ENCODE results near the gene NDUFB7. TPM values are rescaled to one million over a fixed set of nuclear protein-coding genes. Genes with fewer than 3 reads are reported as not detected.
A peak's percentile ranks its signal among the peaks of the same experiment; 100 is the strongest.
"Not testable (repeated sequence)": the region's sequence is repeated elsewhere in the genome, so short reads cannot be mapped to it uniquely, and the experiment has no call there.

Gene NDUFB7
- total RNA-seq, 1 experiment from 2014 or later: 116 TPM

DNA sequence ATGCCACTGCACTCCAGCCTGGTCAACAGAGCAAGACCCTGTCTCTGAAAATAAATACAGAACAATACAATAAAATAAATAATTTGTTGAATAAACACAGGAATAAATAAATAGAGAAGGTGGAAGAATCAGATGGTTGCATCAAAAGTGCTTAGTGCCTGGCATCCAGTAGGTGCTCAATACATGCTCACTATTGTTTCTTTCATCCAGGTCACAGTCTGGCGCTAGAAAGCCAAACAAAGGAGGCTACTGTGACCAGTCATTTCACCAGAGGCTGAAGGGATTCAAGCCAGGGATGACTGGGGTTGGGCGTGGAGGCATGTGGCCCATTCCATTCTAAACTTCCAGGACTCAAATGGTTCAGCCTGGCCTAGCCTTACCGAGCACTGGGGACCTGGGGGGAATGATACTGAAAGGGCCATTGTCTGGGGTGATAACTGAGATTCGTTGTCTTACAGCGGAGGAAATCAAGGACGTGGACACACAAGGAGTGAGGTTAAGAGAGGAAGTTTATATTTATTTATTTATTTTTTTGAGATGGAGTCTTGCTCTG, 3.6 kb upstream of the NDUFB7 start:
- DNase-seq (ENCODE audit: extremely low read depth, low read depth): no peak

DNA sequence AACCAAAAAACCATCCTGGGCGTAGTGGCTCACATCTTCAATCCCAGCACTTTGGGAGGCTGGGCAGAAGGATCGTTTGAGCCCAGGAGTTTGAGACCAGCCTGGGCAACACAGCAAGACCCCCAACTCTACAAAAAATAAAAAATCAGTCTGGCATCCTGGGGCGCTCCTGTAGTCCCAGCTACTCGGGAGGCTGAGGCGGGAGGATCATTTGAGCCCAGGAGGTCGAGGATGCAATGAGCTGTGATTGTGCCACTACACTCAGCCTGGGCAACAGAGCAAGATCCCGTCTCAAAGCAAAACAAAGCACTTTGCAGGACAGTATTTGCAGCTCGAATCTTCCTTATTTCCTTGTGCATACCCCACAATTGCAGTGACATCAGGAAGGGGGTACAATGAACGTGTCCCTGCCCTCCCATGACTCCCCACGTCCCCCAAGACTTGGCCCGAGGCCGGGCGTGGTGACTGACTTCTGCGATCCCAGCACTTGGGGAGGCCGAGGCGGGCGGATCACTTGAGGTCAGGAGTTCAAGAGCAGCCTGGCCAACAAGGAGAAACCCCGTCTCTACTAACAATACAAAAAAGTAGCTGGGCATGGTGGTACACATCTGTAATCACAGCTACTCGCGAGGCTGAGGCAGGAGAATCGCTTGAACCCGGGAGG, 870 bp downstream of the NDUFB7 start:
- no peak for DNase-seq (ENCODE audit: extremely low read depth, low read depth)

DNA sequence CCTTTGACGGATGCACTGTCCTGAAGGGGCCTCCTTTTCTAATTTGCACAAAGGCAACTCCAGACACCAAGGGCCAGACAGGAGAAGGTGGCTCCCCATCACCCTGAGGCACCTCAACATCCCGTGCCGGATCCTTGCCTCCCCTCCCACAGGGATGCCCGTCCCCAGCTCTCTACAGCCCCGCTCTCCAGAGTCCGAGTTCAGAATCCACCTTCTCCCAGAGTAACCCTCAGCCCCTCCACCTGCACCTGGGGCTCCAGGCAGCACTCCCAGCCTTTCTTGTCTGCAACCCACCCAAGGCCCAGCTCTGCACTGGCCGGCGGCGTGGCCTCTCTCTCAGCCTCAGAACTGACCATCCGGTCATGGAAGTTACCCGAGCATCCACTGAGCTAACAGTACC, 4.8 kb downstream of the NDUFB7 start:
- no peak for DNase-seq (ENCODE audit: extremely low read depth, low read depth)

DNA sequence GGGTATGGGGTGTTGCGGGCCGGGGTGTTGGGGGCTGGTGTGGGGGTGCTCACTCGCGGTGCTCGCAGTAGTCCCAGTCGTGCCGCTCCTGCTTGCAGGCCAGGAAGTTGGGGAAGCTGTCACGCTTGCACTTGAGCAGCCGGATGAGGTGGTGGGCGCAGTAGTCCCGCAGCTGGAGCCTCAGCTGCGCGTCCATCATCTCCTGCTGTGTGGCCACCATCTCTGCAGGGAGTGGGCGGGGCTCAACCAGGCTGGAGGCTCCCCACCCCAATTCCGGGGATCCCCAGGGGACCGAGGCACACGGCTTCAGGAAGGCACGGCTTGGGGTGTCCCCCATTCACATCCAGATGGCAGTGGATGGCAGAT, 5.2 kb downstream of the NDUFB7 start:
- no peak for DNase-seq (ENCODE audit: extremely low read depth, low read depth)

GRCh38 chr19:14565765-14566711, 5.8 kb downstream of the NDUFB7 start:
- no peak for DNase-seq (ENCODE audit: extremely low read depth, low read depth)

- DNase-seq (ENCODE audit: extremely low read depth, low read depth): no peak
These were observed 6.6 kb downstream of the NDUFB7 start for GRCh38 chr19:14565298-14565679.

GRCh38 chr19:14564652-14565297, 7.1 kb downstream of the NDUFB7 start:
- not testable (repeated sequence) for DNase-seq (ENCODE audit: extremely low read depth, low read depth)

DNA sequence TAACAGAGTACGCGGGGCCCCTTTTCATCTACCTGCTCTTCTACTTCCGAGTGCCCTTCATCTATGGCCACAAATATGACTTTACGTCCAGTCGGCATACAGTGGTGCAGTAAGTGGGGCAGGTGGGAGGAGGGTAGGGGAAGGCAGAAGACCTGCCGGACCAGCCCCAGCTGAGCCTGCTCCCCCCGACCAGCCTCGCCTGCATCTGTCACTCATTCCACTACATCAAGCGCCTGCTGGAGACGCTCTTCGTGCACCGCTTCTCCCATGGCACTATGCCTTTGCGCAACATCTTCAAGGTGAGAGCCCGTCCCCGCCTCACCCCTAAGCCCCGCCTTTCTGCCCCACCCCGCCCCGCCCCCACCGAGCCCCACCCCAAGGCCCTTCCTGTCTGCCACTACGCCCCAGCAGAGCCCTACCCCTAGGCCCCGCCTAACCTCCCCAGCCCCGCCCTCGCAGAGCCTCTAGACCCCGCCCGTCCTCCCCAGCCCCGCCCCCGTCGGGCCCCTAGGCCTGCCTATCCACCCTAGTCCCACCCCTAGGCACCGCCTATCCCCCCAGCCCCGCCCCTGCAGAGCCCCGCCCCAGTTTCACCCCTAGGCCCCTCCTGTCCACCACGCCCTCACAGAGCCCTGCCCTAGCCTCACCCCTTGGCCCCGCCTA, 7.7 kb downstream of the NDUFB7 start:
- peak; percentile 66 for DNase-seq (ENCODE audit: extremely low read depth, low read depth)

- no peak for DNase-seq (ENCODE audit: extremely low read depth, low read depth)
These were observed 8.3 kb downstream of the NDUFB7 start for GRCh38 chr19:14563590-14563926.

DNA sequence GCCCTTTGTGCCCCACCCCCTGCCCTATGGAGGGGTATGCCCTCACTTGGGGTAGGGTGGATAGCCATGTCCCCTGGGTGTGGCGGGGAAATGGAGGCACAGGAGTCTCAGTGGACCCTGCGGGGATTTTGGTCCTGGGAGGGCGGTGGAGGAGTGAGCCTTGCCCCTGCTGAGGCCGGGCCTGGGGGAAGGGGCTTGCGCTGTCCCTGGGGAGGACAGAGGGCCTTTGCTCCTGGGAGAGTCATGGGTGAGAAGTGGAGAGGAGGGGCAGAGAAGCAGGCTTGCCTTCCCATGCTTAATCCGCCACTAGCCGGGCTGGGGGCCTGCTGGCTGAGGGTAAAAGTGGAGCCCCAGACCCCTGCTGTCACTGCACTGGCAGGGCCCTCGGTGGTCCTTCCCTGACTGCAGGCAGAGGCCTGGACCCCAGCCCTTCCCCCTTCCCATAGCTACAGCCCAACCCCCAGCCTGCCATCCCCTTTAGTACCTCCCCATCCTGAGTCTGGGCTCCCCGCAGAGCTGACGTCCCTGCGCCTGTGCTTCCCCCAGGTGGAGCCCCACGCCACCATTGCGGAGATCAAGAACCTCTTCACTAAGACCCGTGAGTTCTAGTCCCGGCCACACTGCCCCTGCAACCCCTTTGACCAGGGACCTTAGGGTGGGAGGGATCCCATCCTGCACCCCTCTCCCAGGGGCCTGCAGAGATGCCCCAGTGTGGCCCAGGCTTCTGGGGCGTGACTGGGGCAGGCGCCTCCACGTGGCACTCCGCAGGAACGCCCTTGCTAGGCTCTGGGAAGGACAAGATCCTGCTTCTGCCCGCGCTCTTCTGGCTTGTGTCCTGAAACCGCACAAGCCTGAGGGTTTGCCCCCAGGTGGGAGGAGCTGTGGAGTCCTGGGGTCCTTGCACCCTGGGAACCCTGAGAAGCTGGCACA, 8.9 kb downstream of the NDUFB7 start:
- no peak for DNase-seq (ENCODE audit: extremely low read depth, low read depth)

DNA sequence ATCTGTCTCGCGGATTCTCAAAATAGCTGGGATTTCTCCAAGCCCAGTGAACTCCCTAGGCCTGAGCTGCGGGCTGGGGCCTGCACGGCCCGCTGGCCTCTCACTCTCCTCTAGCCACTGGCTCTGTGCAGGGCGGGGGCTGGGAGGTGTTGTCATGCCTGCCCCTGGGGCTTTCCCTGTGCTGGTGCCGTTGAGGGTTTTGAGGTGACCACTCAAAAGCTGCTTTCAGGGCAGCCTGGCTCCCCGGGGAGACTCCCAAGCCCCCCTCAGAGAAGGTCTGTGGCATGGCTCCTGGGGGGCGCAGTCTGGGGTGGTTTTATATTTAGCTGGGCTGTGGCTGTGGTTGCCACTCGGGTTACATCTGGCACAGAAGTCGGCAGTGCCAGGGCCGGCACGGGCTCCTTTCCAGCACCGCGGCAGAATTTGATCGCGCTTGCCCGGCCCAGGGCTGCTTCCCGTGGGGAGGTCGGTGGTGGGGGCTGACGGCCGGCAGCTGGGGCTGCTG, 10.0 kb downstream of the NDUFB7 start:
- DNase-seq (ENCODE audit: extremely low read depth, low read depth): no peak

- DNase-seq (ENCODE audit: extremely low read depth, low read depth): no peak
These were observed 10.6 kb downstream of the NDUFB7 start for GRCh38 chr19:14561249-14561648.

DNA sequence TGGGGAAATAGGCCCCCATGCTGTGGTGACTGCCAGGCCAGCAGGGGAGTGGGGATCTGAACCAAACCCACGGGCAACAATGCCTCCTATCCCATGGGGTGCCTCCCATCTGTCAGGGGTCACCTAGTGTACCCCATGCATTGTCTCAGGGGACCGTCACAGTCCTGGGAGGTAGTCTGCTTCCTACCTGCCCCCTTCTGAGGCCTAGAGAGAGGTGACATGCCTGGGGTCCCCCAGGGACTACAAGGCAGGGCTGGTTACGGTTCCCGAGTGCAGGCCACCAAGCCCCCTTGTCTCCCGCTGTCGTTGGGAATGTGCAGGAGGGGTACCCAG, 11.1 kb downstream of the NDUFB7 start:
- no peak for DNase-seq (ENCODE audit: extremely low read depth, low read depth)

GRCh38 chr19:14559916-14560775, 11.7 kb downstream of the NDUFB7 start:
- DNase-seq (ENCODE audit: extremely low read depth, low read depth): no peak

- DNase-seq (ENCODE audit: extremely low read depth, low read depth): no peak
These were observed 13.3 kb downstream of the NDUFB7 start for GRCh38 chr19:14558370-14559066.

- peak; percentile 54 for DNase-seq (ENCODE audit: extremely low read depth, low read depth)
These were observed 15.1 kb downstream of the NDUFB7 start for GRCh38 chr19:14556662-14557188.

GRCh38 chr19:14555918-14556661, 15.8 kb downstream of the NDUFB7 start:
- no peak for DNase-seq (ENCODE audit: extremely low read depth, low read depth)
